ENCODE results near the gene PAEP. TPM values are rescaled to one million over a fixed set of nuclear protein-coding genes. Genes with fewer than 3 reads are reported as not detected.

Gene PAEP
- total RNA-seq, 1 donor from 2014 or later = not detected

DNA sequence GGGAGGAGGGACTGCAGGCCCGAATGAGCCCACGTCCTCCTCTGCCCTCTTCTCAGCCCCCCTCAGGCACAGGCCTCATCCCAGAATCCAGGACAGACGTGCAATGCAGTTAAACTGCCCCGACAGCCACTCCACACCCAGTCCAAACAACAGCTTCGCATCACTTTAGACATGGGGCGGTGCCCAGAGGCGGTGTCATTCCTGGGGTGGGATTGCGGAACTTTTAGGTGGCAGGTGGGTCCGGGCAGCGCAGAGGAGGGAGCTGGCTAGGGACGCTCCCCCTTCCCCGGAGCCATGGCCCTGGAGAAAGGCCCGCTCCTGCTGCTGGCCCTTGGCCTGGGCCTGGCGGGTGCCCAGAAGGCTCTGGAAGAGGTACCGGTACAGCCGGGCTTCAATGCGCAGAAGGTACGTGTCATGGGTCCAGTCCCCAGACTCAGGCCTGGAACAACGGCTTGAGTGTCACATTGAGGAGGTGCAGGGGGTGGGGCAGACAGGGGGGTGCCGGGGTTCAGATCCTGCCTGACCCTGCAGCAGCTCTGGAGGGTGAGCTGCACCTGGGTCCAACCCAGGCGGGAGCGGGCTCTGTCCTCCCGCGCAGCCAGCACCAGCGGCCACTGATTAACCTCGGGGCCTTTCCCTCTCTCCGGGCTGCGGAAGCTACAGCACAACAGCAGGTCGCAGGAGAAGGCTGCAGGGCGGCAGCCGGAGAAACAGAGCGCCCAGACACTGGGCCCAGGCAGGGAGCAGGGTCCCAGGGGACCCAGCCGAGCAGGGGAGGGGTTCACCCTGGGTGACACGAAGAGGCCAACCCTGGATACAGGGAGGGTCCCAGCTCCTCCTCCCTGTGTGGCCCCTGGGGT is 52.6 kb downstream of the PAEP start:
- no peak for DNase-seq (ENCODE audit: low spot score)

- DNase-seq (ENCODE audit: low spot score) = no peak
Observed at GRCh38 chr9:135614821-135615665, 53.5 kb downstream of the PAEP start.

- DNase-seq (ENCODE audit: low spot score) = no peak
Observed at GRCh38 chr9:135615666-135616618, 54.4 kb downstream of the PAEP start.

Other genes starting within 250 kb of the PAEP start
- gene PPP1R26, start 82.0 kb upstream of the PAEP start, total RNA-seq = 25.6 TPM
- gene MRPS2, start 61.1 kb upstream of the PAEP start, total RNA-seq = 34.5 TPM
- not detected for gene LCN1, start 40.3 kb upstream of the PAEP start, total RNA-seq
- not detected for gene OBP2A, start 15.6 kb upstream of the PAEP start, total RNA-seq
- gene GLT6D1, start 77.8 kb downstream of the PAEP start, total RNA-seq = not detected
- not detected for gene LCN9, start 101.6 kb downstream of the PAEP start, total RNA-seq
- not detected for gene SOHLH1, start 137.7 kb downstream of the PAEP start, total RNA-seq
- gene KCNT1, start 140.4 kb downstream of the PAEP start, total RNA-seq = 0.83 TPM

All from ureter (tissue), 1 donor.